Stomach smooth muscle (tissue), 2 donors: Measurements from ENCODE around the gene TNIP3.

ENCODE experiments used
- H3K27ac ChIP-seq: one replicate; pipeline ENCODE4 v1.7.0; 2013; ENCODE audit warnings: mild to moderate bottlenecking, low read length, inconsistent platforms
- H3K27me3 ChIP-seq, 2 donors: one replicate each; pipeline ENCODE4 v1.7.0; 2013; ENCODE audit warnings: low read length in 2 of 2; ENCODE audit not compliant: insufficient read depth in 2 of 2, control insufficient read depth in 1 of 2
- H3K36me3 ChIP-seq, 2 donors: one replicate each; pipeline ENCODE4 v1.7.0; 2013; ENCODE audit warnings: low read length in 2 of 2; ENCODE audit not compliant: control insufficient read depth in 2 of 2, insufficient read depth in 2 of 2
- H3K4me1 ChIP-seq: one replicate; pipeline ENCODE4 v1.7.0; 2013; ENCODE audit warnings: low read length; ENCODE audit not compliant: control insufficient read depth, insufficient read depth
- H3K4me3 ChIP-seq, 2 donors: one replicate each; pipeline ENCODE4 v1.7.0; 2013; ENCODE audit warnings: low read length in 2 of 2
- H3K9ac ChIP-seq, 2 donors: one replicate each; pipeline ENCODE4 v1.7.0; 2013; ENCODE audit warnings: low read length in 2 of 2, mild to moderate bottlenecking in 1 of 2
- H3K9me3 ChIP-seq, 2 donors: one replicate each; pipeline ENCODE4 v1.7.0; 2013; ENCODE audit warnings: low read length in 2 of 2; ENCODE audit not compliant: control insufficient read depth in 2 of 2
- donor health status: healthy.
- donor health status: Pancreatic carcinoma.

TNIP3 gene

DNA sequence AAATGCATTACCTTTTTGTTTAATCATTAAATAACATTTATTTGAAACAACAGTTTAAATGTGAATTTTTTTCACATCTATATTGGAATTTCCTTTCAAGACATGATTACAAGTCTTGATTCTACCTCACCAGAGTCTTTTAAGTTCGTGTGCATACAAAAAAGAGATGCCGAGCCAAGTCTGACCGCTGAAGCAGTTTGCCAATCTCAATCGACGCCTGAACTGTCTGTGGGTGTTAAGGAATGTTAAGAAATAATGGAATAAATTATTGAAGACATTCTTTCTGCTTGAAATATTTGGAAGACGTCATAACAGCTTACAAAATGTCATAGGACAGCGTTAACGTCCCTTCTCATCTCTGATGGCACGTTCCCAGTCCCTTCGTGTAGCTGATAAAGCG, 27.9 kb upstream of the TNIP3 start:
- Histone ChIP-seq H3K36me3 (no peaks in the 10 kb centered on the region), H3K4me3 (no peak overlapping the region), H3K9ac (no peak overlapping the region), H3K27ac (no peak overlapping the region), H3K9me3 (no peaks in the 10 kb centered on the region), H3K27me3 (no peaks in the 10 kb centered on the region), H3K4me1 (no peaks in the 10 kb centered on the region)

- Histone ChIP-seq H3K27ac (no peak overlapping the region), H3K4me3 (no peak overlapping the region), H3K27me3 (no peaks in the 10 kb centered on the region), H3K9ac (no peak overlapping the region), H3K36me3 (no peaks in the 10 kb centered on the region), H3K4me1 (no peaks in the 10 kb centered on the region), H3K9me3 (no peaks in the 10 kb centered on the region)
Measured at GRCh38 chr4:121191361-121191760, 27.2 kb upstream of the TNIP3 start.

GRCh38 chr4:121190389-121190788, 26.3 kb upstream of the TNIP3 start:
- no peaks in the 10 kb centered on the region for H3K9me3 ChIP-seq
- no peak overlapping the region for H3K9ac ChIP-seq
- no peak overlapping the region for H3K27ac ChIP-seq
- H3K36me3 ChIP-seq: no peaks in the 10 kb centered on the region
- H3K4me3 ChIP-seq: no peak overlapping the region
- no peaks in the 10 kb centered on the region for H3K4me1 ChIP-seq
- no peaks in the 10 kb centered on the region for H3K27me3 ChIP-seq

- no peak overlapping the region for H3K27ac ChIP-seq
- H3K36me3 ChIP-seq: no peaks in the 10 kb centered on the region
- no peaks in the 10 kb centered on the region for H3K9me3 ChIP-seq
- no peak overlapping the region for H3K4me3 ChIP-seq
- no peaks in the 10 kb centered on the region for H3K4me1 ChIP-seq
- H3K27me3 ChIP-seq: no peaks in the 10 kb centered on the region
- H3K9ac ChIP-seq: no peak overlapping the region
Measured at GRCh38 chr4:121189326-121190215, 25.4 kb upstream of the TNIP3 start.

DNA sequence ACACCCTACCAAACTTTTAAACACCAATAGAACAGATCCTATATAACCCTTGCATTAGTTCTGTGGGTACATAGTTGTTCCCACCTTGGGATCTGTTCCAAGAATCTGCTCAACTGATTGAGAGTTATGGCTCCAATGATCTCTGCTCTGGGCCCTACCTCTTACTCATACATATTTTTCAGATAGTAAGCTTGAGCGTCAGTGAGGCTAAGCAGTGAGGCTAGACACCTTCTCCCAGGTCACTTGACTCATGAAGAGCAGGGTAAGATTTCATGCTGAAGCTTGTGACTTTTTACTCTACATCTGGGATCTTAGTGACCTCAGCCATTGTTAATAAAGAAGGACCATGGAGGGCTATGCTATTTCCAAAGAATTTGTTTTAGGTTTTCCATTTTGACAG, 23.1 kb upstream of the TNIP3 start:
- H3K36me3 ChIP-seq: no peaks in the 10 kb centered on the region
- H3K27ac ChIP-seq: no peak overlapping the region
- no peaks in the 10 kb centered on the region for H3K4me1 ChIP-seq
- H3K27me3 ChIP-seq: no peaks in the 10 kb centered on the region
- H3K9ac ChIP-seq: no peak overlapping the region
- no peaks in the 10 kb centered on the region for H3K9me3 ChIP-seq
- no peak overlapping the region for H3K4me3 ChIP-seq

DNA sequence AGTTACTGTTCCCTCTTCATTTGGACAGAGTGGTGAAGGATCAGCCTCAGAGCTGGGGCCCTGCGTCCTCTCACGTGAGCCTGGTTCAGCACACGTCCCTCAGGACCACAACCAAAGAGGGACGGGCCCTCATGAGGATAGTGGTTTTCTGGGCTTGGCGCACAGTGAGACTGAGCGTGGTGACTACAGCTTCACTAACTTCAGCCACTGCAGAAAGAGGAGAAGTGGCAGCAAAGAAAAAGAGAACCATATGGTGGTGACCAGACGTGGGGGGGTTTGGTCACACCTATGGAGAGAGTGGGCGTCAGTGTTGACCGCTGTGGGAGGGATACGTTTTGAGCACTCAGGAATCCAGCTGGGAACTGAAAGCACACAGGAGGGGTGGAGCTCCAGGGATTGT, 21.8 kb upstream of the TNIP3 start:
- H3K27ac ChIP-seq: no peak overlapping the region
- no peak overlapping the region for H3K4me3 ChIP-seq
- no peak overlapping the region for H3K9ac ChIP-seq
- H3K36me3 ChIP-seq: no peaks in the 10 kb centered on the region
- H3K27me3 ChIP-seq: no peaks in the 10 kb centered on the region
- H3K4me1 ChIP-seq: no peaks in the 10 kb centered on the region
- no peaks in the 10 kb centered on the region for H3K9me3 ChIP-seq

DNA sequence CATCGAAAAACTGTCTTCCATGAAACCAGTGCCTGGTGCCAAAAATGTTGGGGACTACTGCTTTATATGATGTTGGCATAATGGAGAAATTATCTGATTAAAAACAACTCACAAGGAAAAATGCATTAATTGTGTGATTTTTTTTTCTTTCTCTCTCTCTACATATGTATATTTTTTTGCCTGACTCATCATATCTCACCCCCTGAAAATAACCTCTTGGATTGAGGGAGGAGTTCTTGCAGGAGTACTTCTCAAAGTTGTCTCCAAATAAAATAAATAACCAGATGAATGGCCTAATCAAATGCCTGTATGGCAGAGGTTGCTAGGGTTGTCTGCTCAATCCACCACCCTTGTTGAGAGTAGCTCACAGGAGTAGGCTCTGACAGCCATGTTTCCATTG, 19.9 kb upstream of the TNIP3 start:
- no peaks in the 10 kb centered on the region for H3K27me3 ChIP-seq
- H3K9me3 ChIP-seq: no peaks in the 10 kb centered on the region
- H3K27ac ChIP-seq: no peak overlapping the region
- H3K9ac ChIP-seq: no peak overlapping the region
- H3K36me3 ChIP-seq: no peaks in the 10 kb centered on the region
- H3K4me1 ChIP-seq: no peaks in the 10 kb centered on the region
- no peak overlapping the region for H3K4me3 ChIP-seq

GRCh38 chr4:121183361-121183760, 19.2 kb upstream of the TNIP3 start:
- Histone ChIP-seq H3K36me3 (no peaks in the 10 kb centered on the region), H3K27me3 (no peaks in the 10 kb centered on the region), H3K4me3 (no peak overlapping the region), H3K9ac (no peak overlapping the region), H3K9me3 (no peaks in the 10 kb centered on the region), H3K4me1 (no peaks in the 10 kb centered on the region), H3K27ac (no peak overlapping the region)

DNA sequence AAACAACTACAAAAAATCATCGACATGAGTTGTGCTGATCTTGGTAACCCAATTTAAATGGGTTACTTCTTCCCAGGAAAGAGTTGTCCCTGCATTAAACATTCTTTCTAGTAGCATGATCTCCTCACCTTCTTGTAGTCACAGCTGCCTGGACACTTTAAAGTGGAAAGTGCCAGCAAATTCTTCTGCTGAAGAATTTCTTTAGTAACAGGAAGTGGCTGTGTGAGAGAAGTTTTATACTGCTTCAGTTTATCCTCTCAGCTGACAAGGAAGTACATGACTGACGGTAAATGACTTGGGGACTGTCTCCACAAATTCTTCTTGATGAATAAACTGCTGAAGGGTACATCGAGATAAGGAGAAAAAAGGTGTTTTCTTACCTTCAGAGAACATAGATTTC, 18.2 kb upstream of the TNIP3 start:
- no peak overlapping the region for H3K27ac ChIP-seq
- no peaks in the 10 kb centered on the region for H3K36me3 ChIP-seq
- no peaks in the 10 kb centered on the region for H3K9me3 ChIP-seq
- H3K27me3 ChIP-seq: no peaks in the 10 kb centered on the region
- H3K9ac ChIP-seq: no peak overlapping the region
- no peaks in the 10 kb centered on the region for H3K4me1 ChIP-seq
- no peak overlapping the region for H3K4me3 ChIP-seq

- Histone ChIP-seq H3K27me3 (no peaks in the 10 kb centered on the region), H3K36me3 (no peaks in the 10 kb centered on the region), H3K4me3 (no peak overlapping the region), H3K9ac (no peak overlapping the region), H3K4me1 (no peaks in the 10 kb centered on the region), H3K9me3 (no peaks in the 10 kb centered on the region), H3K27ac (no peak overlapping the region)
Measured at GRCh38 chr4:121181493-121181892, 17.4 kb upstream of the TNIP3 start.

- no peaks in the 10 kb centered on the region for H3K9me3 ChIP-seq
- H3K9ac ChIP-seq: no peak overlapping the region
- no peak overlapping the region for H3K4me3 ChIP-seq
- no peaks in the 10 kb centered on the region for H3K27me3 ChIP-seq
- no peak overlapping the region for H3K27ac ChIP-seq
- no peaks in the 10 kb centered on the region for H3K36me3 ChIP-seq
- H3K4me1 ChIP-seq: no peaks in the 10 kb centered on the region
Measured at GRCh38 chr4:121180558-121180957, 16.4 kb upstream of the TNIP3 start.
